ENCODE data around the gene HAO1. TPM values are rescaled to one million over a fixed set of nuclear protein-coding genes. Genes with fewer than 3 reads are reported as not detected.

HAO1 gene
- polyA plus RNA-seq, 1 of the 3 experiments (the other 2 are of a cell fraction) = not detected

DNA sequence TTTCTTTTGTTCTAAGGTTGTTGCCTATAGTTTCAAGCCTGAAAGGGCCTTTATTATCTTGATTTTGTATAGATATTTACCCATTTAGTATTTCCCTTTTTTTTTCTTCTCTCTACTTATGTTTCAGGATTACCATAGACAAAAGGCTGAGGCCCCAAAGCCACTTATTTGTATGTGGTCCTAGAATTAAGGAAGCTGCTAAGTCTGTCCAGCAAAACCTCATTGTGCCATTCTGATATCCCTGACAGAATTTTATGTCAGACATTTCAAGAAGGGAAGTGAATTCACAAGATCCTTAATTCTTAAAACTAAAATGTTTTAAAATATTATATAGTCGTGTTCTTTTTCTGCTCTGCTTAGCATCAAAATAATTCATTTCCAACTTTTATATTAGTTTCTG is 6.9 kb downstream of the HAO1 start:
- no peaks in the 10 kb centered on the region for H4K20me1 ChIP-seq (ENCODE audit: insufficient read depth)
- POLR2A ChIA-PET = no interaction called here
- TF ChIP-seq FOXM1 (IDR thresholded peaks at IDR 0.05; ENCODE audit: low read depth) = no peak
- TF ChIP-seq, protein P1, sequence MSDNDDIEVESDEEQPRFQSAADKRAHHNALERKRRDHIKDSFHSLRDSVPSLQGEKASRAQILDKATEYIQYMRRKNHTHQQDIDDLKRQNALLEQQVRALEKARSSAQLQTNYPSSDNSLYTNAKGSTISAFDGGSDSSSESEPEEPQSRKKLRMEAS (IDR thresholded peaks at IDR 0.05; ENCODE audit: low read depth) = no peak
- no peak for TF ChIP-seq EZH2phosphoT487 (IDR thresholded peaks at IDR 0.05; ENCODE audit: borderline replicate concordance, low read depth)
- no peak for TF ChIP-seq YY1 (IDR thresholded peaks at IDR 0.05; ENCODE audit: low read depth)
- TF ChIP-seq, protein P2, sequence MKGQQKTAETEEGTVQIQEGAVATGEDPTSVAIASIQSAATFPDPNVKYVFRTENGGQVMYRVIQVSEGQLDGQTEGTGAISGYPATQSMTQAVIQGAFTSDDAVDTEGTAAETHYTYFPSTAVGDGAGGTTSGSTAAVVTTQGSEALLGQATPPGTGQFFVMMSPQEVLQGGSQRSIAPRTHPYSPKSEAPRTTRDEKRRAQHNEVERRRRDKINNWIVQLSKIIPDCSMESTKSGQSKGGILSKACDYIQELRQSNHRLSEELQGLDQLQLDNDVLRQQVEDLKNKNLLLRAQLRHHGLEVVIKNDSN (IDR thresholded peaks at IDR 0.05; ENCODE audit: borderline replicate concordance, low read depth) = no peak
- no peak for TF ChIP-seq JUND (IDR thresholded peaks at IDR 0.05)
- no peak for TF ChIP-seq FOSL2 (IDR thresholded peaks at IDR 0.05; ENCODE audit: borderline replicate concordance, low read depth)
- TF ChIP-seq PBX3 (IDR thresholded peaks at IDR 0.05) = no peak
- TF ChIP-seq, protein P3, sequence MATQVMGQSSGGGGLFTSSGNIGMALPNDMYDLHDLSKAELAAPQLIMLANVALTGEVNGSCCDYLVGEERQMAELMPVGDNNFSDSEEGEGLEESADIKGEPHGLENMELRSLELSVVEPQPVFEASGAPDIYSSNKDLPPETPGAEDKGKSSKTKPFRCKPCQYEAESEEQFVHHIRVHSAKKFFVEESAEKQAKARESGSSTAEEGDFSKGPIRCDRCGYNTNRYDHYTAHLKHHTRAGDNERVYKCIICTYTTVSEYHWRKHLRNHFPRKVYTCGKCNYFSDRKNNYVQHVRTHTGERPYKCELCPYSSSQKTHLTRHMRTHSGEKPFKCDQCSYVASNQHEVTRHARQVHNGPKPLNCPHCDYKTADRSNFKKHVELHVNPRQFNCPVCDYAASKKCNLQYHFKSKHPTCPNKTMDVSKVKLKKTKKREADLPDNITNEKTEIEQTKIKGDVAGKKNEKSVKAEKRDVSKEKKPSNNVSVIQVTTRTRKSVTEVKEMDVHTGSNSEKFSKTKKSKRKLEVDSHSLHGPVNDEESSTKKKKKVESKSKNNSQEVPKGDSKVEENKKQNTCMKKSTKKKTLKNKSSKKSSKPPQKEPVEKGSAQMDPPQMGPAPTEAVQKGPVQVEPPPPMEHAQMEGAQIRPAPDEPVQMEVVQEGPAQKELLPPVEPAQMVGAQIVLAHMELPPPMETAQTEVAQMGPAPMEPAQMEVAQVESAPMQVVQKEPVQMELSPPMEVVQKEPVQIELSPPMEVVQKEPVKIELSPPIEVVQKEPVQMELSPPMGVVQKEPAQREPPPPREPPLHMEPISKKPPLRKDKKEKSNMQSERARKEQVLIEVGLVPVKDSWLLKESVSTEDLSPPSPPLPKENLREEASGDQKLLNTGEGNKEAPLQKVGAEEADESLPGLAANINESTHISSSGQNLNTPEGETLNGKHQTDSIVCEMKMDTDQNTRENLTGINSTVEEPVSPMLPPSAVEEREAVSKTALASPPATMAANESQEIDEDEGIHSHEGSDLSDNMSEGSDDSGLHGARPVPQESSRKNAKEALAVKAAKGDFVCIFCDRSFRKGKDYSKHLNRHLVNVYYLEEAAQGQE (IDR thresholded peaks at IDR 0.05; ENCODE audit: low read depth, low read length) = no peak
- TF ChIP-seq TEAD4 (IDR thresholded peaks at IDR 0.05; ENCODE audit: borderline replicate concordance, insufficient read depth) = no peak
- TF ChIP-seq NRF1 (IDR thresholded peaks at IDR 0.05; ENCODE audit: low read depth, low read length) = no peak
- TF ChIP-seq POLR2AphosphoS5 (IDR thresholded peaks at IDR 0.05; ENCODE audit: low read depth, low read length) = no peak
- no peak for TF ChIP-seq TAF1 (IDR thresholded peaks at IDR 0.05; ENCODE audit: borderline replicate concordance, low read depth, low read length)
- no peak for TF ChIP-seq RFX5 (IDR thresholded peaks at IDR 0.05; ENCODE audit: low read length)
- TF ChIP-seq, protein P4, sequence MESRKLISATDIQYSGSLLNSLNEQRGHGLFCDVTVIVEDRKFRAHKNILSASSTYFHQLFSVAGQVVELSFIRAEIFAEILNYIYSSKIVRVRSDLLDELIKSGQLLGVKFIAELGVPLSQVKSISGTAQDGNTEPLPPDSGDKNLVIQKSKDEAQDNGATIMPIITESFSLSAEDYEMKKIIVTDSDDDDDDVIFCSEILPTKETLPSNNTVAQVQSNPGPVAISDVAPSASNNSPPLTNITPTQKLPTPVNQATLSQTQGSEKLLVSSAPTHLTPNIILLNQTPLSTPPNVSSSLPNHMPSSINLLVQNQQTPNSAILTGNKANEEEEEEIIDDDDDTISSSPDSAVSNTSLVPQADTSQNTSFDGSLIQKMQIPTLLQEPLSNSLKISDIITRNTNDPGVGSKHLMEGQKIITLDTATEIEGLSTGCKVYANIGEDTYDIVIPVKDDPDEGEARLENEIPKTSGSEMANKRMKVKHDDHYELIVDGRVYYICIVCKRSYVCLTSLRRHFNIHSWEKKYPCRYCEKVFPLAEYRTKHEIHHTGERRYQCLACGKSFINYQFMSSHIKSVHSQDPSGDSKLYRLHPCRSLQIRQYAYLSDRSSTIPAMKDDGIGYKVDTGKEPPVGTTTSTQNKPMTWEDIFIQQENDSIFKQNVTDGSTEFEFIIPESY (IDR thresholded peaks at IDR 0.05; ENCODE audit: borderline replicate concordance, low read depth) = no peak
- TF ChIP-seq RAD21 (IDR thresholded peaks at IDR 0.05; ENCODE audit: low read length) = no peak
- TF ChIP-seq MEF2A (IDR thresholded peaks at IDR 0.05; ENCODE audit: borderline replicate concordance, low read depth) = no peak
- no peak for TF ChIP-seq GABPA (IDR thresholded peaks at IDR 0.05; ENCODE audit: low read depth)
- TF ChIP-seq, protein P5, sequence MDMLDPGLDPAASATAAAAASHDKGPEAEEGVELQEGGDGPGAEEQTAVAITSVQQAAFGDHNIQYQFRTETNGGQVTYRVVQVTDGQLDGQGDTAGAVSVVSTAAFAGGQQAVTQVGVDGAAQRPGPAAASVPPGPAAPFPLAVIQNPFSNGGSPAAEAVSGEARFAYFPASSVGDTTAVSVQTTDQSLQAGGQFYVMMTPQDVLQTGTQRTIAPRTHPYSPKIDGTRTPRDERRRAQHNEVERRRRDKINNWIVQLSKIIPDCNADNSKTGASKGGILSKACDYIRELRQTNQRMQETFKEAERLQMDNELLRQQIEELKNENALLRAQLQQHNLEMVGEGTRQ (IDR thresholded peaks at IDR 0.05; ENCODE audit: borderline replicate concordance, low read depth, low read length) = no peak
- H2AFZ ChIP-seq (ENCODE audit: low read depth) = no peak overlapping the region
- WGBS (ENCODE audit: low lambda C conversion rate) = 47% methylated on average over 1 of the region's 1 CpG
- no peaks in the 10 kb centered on the region for H3K9me2 ChIP-seq
- H3K9me3 ChIP-seq = no peaks in the 10 kb centered on the region
- no peak for DNase-seq
- H3K9ac ChIP-seq = no peak overlapping the region
- 0 out of 2 replicates have a peak, but pooled peaks cover 9% of the 10 kb centered on the region for H3K27me3 ChIP-seq (ENCODE audit: insufficient read depth)
- no peaks in the 10 kb centered on the region for H3K79me2 ChIP-seq (ENCODE audit: insufficient read depth)
- no peak overlapping the region for H3K4me3 ChIP-seq (ENCODE audit: low read depth in 2 of 2, low read length in 1 of 2)
- H3K36me3 ChIP-seq (replicated peaks in 1 of 2; ENCODE audit: control insufficient read depth in 1 of 2, insufficient read depth in 2 of 2, low read length in 1 of 2) = no peaks in the 10 kb centered on the region
- H3K4me2 ChIP-seq = no peak overlapping the region
- H3K4me1 ChIP-seq (ENCODE audit: control insufficient read depth in 1 of 2, insufficient read depth in 2 of 2, low read depth in 1 of 2, low read length in 1 of 2) = no peaks in the 10 kb centered on the region
- H3K27ac ChIP-seq (ENCODE audit: low read depth in 2 of 2, low read length in 1 of 2) = no peak overlapping the region
- CTCF ChIA-PET = interaction anchor here (0.9 to 7.7 kb wide), 2 partner anchors 198 to 788 kb away, joined by 3 to 140 read pairs; partner anchors contain the start of gene PLCB1
- no peaks in the 10 kb centered on the region for H3F3A ChIP-seq (replicated peaks; ENCODE audit: insufficient read depth)

All from SK-N-SH (cell line).